Peyer's patch (tissue), 4 donors: ENCODE data around the gene TPP2. TPM values are rescaled to one million over a fixed set of nuclear protein-coding genes. Genes with fewer than 3 reads are reported as not detected.

ENCODE experiments used
- total RNA-seq, 4 donors: library from RNA; depleted of rRNA; stranded (reverse); fragments of >200 nt; gene quantifications; one replicate each; pipeline ENCODE4 v1.1.0, GENCODE V29; 2016

TPP2 gene
- total RNA-seq, 4 donors from 2014 or later: 20.0 to 52.0 (median 28.6) TPM

Other genes starting within 250 kb of the TPP2 start
- 1 to 10 TPM in 1 of 4 donors, under 1 TPM in 2, not detected in 1; 0.28 to 2.3 (median 0.35) TPM for gene FGF14, start 194.9 kb upstream of the TPP2 start, total RNA-seq
- gene METTL21C, start 98.1 kb downstream of the TPP2 start, total RNA-seq: not detected
- gene TEX30, start 176.8 kb downstream of the TPP2 start, total RNA-seq: 10 to 100 TPM in 1 of 4 donors, 1 to 10 TPM in 2, not detected in 1; 2.4 to 11.0 (median 4.8) TPM
- gene POGLUT2, start 202.0 kb downstream of the TPP2 start, total RNA-seq: 1 to 10 TPM in 2 of 4 donors, under 1 TPM in 1, not detected in 1; 0.70 to 2.4 (median 1.5) TPM
- 10 to 100 TPM; 14.6 to 24.9 (median 18.0) TPM for gene BIVM, start 202.1 kb downstream of the TPP2 start, total RNA-seq
- gene ERCC5, start 249.0 kb downstream of the TPP2 start, total RNA-seq: 100 to 1,000 TPM in 3 of 4 donors, 10 to 100 TPM in 1; 91.8 to 231 (median 113) TPM